T-helper 2 cell (primary cell): ENCODE results near the gene FHOD3.

Source experiments
- DNase-seq, 5 experiments: peaks; one replicate each; pipeline versions ENCODE4 v3.0.0 to v3.0.0-alpha.2; 2012 to 2022

Gene FHOD3

DNA sequence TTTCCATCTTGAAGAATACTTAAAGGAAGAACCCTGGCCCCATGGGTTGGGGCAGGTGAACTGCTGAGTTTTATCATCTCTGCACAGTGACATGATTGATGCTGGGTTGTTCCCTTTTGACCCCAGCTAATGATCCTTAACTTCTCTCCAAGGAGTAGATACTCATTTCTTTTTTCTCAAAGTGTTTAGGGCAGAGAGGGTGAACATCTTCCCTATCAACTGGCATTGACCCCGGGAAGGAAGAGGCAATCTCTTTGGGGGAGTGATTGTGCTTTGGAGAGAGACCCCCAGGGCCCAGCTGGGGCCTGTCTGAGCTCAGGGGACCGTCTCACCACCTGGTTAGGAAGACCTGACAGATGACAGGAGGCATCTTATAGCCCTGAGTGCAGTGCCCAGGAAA lies 190.6 kb downstream of the FHOD3 start:
- no peak for DNase-seq

DNA sequence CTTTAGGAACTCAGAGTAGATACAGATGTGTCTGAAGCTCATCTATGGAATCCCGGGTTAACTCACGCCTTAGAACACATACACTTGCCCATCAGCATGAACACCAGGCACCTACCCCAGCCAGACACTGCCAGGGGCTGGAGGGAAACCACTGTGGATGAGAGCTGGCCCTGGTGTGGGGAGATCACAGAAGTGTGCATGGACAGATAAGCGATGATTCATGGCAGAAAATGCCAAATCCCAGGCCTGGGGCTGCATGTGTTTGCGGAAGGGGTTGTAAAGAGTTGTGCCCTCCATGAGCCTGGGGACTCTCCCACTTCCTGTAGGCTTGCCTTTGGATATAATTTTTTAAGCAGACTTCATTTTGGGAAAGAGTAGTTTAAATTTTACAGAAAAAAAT lies 193.4 kb downstream of the FHOD3 start:
- no peak for DNase-seq

DNA sequence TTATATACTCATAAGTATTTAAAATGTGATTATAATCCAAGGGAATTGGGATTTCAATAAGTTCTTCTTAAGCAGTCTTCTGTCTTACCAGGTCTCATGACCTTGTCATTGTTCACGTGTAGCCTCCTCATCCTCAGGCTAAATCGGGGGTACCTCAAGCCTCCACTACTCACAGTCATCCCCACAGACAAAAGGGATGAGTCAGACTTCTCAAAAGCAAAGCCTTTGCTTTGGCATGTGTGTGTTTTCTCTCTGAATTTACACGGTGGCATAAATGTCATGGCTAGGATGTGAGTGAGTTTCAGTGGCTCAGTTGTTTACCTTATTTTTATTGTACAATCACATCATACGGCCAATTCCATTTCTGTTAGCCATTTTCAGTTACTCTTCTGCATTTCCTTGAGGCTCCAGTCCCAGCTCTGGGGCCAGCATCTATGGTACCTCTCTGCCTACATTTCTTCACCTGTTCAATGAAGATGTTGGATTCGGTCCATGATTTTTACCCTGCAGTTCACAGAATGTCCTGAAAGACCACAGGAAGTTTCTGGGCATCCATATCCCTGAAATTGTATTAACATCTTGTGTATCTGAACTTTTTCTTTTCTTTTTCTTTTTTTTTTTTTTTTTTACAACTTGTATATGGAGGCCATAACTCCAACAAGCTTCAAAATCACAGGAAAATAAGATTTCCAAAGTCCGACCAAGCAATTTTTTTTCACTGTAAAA lies 195.3 kb downstream of the FHOD3 start:
- no peak for DNase-seq

DNA sequence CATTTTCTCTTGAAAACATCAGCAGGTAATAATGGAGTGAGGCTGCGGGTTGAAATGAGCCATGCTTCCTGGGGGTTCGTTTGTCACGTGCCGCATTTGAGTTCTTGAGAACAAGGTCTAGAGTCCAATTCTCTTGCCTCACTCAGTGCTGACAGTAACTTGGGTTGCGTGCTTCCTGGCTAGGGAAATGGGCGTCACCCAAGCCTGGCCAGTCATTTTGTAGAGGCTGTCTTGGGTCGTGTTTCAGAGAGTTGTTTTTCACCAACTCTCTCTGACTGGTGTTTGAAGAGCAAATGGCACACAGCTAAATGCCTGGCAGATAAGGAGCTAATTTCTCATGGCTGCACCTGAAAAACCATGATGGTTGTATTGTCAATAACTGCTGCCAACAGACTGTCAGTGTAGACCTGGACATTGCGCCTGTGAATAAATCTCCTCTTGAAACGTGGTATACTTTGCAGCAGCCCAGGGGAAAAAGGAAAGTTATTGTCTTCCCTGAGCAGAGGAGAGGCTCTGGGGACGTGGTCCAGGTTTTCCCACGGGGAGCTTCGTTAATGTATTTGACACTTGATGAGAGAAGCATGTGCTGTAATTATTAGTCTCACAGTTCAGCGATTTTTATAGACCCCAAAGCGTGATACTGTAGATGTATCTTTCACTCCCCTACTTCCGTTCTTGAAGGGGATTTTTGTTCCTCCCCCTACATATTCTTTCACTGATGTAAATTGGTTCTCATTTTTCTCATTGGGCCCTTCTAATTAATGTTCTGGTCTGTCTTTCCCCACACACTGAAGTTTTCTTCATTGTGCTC lies 196.0 kb downstream of the FHOD3 start:
- no peak for DNase-seq

DNA sequence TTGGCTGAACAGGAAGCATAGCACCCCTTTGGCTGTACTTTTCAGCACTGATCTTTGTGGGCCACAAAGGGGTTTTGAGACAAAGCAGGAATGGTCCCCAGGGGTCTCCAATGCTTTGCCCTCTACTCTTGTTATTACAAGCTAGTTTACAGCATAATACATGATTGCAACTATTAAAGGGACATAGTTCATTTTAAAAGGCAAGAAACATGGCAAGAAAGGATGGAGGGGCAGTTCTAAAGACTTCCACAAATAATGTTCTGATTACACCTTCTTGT lies 196.6 kb downstream of the FHOD3 start:
- DNase-seq: no peak

DNA sequence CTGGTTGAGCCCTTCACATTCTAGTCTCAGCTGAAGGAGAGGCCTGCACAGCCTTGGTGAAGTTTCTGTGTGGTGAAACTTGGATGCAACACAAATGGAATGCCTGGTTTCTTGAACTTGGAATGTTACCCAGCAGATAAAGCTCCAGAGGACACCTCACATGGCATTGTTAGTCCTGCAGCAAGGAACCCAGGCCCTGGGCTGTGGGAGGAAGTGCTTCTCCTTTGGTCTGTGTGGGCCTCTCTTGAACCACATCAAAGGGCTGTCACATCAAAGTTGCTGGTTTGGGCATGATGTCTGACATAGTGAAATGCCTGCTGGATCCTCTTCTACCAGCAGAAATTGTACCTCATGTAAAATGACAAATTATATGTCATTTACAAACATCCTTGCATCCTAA lies 198.5 kb downstream of the FHOD3 start:
- no peak for DNase-seq

DNA sequence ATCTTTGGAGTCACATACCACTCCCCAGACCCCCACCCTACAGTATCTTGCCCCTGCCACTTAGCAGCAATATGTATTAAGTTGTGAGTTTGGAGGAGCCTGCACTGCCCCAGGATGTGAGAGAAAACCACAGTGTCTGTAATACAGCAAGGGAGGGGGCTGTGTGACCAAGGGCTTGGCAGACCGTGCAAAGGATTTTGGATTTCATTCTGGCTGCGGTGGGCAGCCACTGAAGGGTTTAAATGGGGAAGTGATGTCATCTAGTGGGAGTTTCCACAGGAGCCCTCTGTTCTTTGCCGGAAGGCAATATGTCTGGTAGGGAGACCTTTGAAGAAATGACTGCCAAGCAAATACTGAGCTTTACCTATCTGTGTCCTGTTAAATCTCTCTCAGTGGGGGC lies 202.4 kb downstream of the FHOD3 start:
- peak in 1 of 5 experiments; percentile 8 for DNase-seq

DNA sequence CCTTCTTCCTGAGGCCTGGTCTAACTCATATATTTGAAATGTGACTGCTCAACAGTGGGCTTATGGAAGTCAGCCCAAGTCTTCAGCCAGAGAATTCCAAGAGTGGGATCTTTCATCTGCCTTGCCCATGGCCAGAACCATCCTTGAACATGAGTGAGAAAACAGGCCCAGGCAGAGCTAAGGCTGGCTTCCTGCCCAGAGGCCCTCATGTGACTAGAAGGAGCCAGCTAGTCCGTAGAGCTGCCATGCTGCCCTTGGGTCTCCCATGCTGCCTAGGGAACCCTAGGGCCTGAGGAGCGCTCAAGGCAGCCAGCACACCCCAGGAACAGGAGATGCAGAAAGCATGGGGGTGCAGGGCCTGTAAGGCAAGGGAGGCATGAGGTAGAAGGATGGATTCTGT lies 203.6 kb downstream of the FHOD3 start:
- no peak for DNase-seq

DNA sequence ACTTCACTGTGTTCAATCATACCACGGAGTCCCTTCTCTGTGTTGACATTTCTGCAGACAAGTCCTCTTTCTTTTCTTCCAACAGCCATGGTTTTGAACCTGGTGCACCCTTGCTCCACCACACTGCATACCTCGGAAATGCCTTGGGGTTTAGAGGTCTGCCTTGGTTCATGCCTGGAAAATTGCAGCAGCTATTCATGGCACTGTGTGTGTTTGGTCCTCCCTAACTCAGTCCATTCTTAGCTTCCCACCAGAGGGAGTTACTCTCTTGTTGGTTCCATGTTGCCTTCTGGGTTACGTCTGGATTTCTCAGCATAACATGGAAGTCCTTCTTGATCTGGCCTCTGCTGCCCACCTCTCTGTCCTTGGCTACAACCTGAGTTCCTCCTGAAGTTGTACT lies 206.0 kb downstream of the FHOD3 start:
- no peak for DNase-seq

DNA sequence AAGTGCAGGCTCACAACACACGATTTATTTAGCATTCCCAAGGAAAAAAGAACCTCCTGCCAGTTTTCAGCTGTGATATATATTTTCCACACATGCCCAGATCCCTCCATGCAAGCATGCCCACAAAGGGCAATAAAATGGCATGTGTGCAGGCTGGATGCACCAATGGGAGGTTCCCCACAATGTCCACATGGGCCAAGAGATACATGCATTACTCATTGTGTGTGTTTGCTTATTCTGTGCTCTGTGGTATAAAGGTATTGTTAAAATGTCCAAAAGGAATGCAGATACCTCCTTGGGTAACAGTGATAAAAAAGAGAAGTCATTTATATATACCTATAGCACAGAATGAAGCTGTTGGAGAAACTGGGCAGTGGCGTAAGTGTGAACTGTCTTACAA lies 207.4 kb downstream of the FHOD3 start:
- no peak for DNase-seq

DNA sequence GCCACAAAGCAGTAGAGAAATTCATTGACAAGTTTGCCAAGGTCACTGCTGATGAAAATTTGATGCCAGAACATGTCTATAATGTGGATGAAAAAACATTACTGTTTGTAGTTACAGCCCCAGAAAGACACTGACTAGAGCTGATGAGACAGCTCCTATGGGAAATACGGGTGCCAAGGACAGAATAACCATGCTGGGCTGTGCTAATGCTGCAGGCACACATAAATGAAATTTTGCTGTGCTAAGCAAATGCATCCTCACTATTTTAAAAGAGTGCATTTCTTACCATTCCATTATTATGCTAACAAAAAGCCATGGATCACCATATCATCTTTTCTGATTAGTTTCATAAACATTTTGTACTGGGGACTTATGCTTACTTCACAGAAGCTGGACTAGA lies 208.2 kb downstream of the FHOD3 start:
- no peak for DNase-seq

DNA sequence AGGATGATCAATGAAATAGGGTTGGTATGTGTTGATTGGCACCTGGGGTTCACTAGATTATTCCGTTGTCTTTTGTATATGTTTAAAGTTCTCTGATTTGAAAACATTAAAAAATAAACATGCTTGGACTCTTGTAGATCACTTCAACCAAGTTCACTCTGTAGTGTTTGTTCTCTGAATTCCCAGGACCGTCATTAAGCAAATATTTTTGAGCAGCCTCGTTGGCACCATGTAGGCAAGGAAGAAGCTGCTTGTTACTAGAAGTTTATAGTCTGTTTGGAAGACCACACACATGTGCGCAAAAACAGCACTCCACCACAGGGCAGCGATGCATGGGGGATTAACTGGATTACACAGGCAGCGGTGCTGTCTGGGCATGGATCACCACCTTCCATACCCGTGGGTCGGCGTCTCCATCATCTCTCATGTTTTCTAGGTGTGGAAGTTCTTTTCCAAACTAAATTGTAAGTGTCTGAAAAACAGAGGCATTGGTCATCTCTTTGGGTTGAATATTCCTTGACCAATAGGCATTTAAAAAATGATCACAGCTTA lies 212.2 kb downstream of the FHOD3 start:
- DNase-seq: no peak

DNA sequence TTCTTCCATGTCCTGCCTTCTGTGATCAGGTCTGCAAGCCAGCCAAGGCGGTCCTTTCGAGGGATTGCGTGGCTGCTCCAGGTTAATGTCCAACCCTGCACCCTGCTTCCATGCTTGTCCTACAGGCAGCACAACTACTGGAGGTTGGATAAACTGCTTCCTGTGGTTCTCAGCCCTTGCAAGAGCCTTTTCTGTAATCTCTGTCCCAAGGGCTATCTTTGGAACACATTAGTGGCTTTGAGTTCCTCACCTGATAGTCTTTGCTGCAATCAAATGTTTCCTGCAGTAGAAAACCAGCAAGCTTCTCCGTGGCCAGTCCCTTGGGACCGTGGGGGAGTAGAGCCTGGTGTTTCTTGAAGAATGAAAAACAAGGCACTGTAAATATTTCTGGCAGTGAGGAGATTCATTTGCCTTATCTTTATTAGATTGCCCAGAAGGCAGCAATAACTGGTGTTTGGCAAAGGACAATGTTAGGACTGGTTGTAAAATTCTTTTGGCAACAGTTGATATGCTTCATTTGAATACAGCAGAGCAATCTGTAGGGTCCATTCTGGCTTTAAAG lies 214.4 kb downstream of the FHOD3 start:
- DNase-seq: no peak

DNA sequence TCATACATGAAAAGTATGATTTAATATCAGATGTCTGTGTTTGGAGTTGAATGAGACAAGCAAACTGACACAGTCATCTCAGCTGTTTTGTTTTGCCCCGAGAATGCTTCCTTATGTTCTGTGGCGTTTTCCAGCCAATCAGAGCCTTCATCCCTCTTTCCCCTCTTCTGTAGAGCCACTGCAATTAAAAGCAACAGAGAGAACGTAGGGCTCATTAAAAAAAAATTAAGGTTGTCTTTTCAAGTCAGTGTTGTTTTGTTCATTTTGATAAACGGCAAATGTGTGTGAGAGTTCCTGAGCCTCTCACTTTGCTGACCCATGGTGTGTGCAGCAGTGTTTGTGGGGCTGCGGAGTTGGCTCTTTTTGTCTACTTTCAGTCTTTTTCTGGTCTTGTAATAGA lies 216.0 kb downstream of the FHOD3 start:
- DNase-seq: no peak

DNA sequence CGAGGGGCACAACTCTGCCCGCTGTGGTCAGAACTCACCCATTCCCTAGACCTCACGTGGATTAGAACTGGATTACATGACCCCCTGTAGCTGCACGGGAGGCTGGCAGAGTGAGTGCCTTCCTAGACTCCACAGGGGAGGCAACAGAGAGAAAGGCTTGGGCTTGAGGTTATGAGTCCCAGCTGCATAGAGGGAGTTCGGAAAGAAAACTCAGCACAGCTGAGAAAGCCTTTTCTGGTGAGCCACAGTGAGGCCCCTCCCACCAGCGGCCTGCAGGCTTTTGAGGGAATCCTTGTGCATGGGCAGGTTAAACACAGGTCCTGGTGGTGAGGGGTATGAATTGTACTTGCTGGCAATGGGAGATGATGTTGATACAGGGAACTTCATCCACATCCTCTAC lies 217.3 kb downstream of the FHOD3 start:
- no peak for DNase-seq

DNA sequence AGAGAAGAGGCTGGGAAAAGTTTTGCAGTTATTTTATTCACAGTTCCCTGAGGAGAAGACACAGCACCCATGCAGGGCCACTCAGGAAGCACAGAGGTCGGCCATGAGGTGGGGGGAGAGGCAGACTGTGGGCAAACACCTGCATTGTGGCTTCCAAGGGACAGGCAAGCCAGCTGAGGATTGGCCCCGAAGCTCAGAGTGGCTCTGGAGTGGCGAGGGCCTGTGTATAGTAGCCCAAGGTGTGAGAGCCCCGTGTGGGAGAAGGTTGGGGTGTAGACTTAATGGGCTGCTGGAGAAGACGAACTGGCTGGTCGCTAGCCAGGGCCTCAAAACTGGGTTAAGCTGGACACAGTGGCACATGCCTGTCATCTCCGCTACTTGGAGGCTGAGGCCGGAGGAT lies 218.7 kb downstream of the FHOD3 start:
- DNase-seq: no peak

DNA sequence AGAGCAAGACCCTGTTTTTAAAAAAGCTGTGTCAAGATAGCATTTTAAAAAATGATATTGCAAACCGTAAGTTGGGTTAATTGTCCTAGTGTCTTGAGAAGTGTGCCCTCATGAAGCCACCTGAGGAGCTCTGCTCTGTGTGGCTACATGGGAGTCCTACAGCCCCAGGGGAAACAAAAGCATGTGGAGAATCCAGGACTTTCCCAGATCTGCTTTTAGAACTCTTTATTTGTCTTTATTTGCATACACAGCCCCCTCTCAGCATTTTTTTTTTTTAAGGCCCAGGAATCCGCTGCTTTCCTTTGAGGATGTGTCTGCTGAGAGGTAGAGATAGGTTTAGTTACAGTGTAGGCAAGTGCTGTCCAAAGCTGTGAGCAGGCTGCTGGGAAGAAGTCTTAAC lies 219.2 kb downstream of the FHOD3 start:
- DNase-seq: no peak

DNA sequence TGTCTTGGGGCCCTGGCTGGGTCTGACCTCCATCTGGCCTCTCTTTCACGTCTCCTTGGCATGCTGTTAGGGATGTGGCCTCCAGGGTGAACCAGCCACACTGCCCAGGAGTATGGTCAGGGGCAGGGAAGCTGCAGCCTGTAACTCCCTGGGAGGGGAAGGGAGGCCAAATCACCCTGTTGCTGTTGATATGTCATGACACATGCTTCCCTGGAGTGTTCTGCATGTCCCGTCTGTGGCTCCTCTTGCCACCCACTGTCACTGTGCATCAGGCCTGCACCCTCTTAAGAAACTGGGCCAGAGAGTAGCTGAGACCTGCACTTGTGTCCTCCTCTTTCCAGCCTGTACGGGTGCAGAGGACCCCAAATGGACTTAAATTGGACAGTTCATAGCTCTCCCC lies 221.3 kb downstream of the FHOD3 start:
- no peak for DNase-seq

DNA sequence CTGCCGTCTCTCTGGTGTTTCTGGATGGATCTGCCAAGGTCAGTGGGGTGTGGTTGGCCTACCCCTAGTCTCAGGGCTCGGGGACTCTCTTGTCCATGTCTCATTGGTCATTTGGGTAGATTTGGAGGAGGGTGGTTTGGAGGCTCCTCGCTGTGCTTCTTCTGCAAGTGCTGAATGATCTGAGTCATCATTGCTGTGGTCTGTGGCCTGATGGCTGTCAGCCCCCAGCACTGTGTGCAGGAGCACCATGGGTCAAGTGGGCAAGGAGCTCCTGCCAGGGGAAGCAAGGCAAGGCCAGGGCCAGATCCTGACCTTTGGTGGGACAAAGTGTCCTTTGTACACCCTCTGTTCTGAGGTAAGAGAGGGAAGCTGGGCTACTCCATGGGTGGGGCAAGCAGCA lies 221.8 kb downstream of the FHOD3 start:
- DNase-seq: no peak

DNA sequence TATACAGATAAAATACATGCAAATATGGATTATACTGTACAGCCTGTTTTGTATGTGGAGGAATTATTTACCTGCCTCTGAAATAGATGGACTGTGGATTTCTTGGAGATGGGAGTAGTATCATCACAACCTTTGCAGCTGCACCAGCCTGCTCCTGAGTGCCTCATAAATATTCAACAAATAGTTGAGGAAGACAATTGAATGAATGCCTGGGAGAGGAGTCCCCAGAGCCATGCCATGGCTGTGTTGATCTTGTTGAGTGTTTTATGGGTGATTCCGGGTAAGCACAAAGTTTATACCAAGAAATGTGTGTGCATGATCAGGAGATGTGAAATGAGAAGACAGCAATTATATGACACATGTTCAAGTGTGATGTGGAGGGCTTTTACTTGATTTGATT lies 225.0 kb downstream of the FHOD3 start:
- no peak for DNase-seq

DNA sequence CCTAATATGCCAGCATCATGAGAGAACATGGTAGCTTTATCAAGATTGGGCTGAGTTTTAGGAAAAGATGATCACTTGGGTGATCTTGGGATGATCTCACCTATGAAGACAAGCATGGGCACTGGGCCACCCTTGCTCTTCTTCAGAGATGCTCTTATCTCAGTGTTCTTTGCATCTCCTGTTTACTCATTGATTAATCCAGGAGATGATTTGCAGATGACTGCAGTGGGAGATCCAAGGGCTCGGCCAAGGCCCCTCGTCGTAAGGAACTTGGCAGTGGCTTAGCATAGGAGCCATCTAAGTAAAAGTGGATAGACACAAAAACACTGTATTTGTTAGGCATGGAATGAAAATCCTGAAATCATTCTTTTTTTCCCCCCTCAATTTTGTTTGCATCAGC lies 228.4 kb downstream of the FHOD3 start:
- no peak for DNase-seq

DNA sequence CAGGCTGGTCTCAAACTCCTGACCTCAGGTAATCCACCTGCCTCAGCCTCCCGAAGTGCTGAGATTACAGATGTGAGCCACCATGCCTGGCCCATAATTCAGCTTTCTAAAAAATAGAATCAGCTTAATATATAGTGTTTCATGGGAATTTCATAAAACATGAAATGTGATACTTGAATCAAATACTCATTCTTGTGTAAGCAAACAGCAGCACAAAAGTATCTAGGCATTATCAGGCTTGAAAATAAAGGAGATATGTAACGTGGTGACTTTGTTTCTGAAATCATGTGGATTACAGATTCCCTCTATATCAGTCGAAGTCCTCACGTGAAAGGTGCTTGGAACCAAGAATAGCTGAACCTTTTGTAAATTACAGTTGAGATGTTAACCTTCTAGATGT lies 229.1 kb downstream of the FHOD3 start:
- no peak for DNase-seq

DNA sequence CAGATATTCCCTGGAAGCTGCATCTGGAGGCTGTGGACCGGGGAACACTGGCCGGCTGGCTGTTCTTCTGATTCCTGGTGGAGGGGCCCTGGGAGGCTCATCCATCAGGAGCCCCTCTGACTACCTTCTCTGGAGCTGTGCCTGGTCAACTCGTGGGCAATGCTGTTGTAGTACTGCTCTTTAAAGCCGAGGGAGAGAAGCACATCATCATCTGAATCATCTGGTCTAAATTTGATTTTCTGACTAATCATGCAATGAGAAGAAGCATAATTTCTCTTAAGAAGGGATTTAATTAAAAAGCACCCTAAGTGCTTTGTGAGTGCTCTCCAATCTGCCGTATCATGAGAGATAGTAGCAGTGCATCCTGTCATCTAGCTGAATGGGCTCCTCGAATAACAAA lies 229.5 kb downstream of the FHOD3 start:
- no peak for DNase-seq

DNA sequence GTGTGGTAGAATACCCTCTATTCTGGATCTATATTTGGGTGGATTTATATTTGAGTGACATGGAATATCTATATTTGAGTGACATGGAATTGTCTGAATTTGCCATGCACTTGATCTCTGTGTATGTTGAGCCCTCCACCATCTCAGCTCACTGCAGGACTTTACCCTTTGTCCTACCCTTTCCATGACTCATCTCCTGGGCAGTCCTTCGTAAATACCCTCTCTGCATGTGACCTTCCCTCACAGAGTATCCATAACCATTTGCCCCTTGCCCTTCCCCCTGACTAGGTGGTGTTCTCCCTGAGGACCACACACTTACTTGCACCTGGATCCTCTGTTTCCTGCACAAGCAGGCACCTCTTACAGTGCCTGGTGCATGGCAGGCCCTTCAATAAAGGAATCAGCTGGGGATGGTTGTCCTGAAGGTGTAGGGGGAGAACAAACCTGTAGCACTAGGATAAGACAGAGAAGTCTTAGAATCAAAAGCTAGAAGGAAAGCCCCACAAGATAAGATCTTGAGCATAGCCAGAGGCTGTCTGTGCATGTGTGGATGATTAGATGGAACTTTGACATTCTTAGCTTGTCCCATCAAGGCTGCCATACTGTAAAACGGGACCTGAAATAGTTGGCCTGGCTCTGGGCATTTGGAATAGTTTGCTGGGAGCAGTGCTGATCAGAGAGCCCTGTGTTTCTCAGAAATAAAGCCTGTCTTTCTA lies 230.4 kb downstream of the FHOD3 start:
- DNase-seq: no peak
